Neural progenitor cell (in vitro differentiated cells): ENCODE results near the gene IFI27. TPM values are rescaled to one million over a fixed set of nuclear protein-coding genes. Genes with fewer than 3 reads are reported as not detected.

Source experiments
- DNase-seq: peaks from one replicate; pipeline ENCODE4 v3.0.0-alpha.2; 2016; ENCODE audit warnings: low spot score
- H2AFZ ChIP-seq: fragments of 200-600 bp; sonication (generic); replicated peaks from 2 replicates; pipeline ENCODE4 v1.6.1; 2016; ENCODE audit warnings: antibody characterized with exemption
- H3F3A ChIP-seq: fragments of 200-600 bp; sonication (generic); 2 replicates; pipeline ENCODE4 v1.6.1; 2016; ENCODE audit warnings: antibody characterized with exemption, low read depth
- H3K27ac ChIP-seq: fragments of 200-600 bp; sonication (generic); 2 replicates; pipeline ENCODE4 v1.5.1; 2016; ENCODE audit warnings: mild to moderate bottlenecking
- H3K27me3 ChIP-seq: fragments of 200-600 bp; sonication (generic); 2 replicates; pipeline ENCODE4 v1.6.1; 2016; ENCODE audit warnings: mild to moderate bottlenecking, moderate library complexity
- H3K36me3 ChIP-seq: fragments of 200-600 bp; sonication (generic); 2 replicates; pipeline ENCODE4 v1.5.1; 2016
- H3K4me1 ChIP-seq: fragments of 200-600 bp; sonication (generic); 2 replicates; pipeline ENCODE4 v1.6.1; 2016; ENCODE audit warnings: mixed run types
- H3K4me2 ChIP-seq: fragments of 200-600 bp; sonication (generic); 2 replicates; pipeline ENCODE4 v1.6.1; 2016
- H3K4me3 ChIP-seq: fragments of 200-600 bp; sonication (generic); 2 replicates; pipeline ENCODE4 v1.5.1; 2016
- H3K79me2 ChIP-seq: fragments of 200-600 bp; sonication (generic); 2 replicates; pipeline ENCODE4 v1.6.1; 2016; ENCODE audit warnings: low read depth
- H3K9ac ChIP-seq: fragments of 200-600 bp; sonication (generic); 2 replicates; pipeline ENCODE4 v1.6.1; 2016
- H3K9me3 ChIP-seq: fragments of 200-600 bp; sonication (generic); 2 replicates; pipeline ENCODE4 v1.5.1; 2016; ENCODE audit warnings: low read depth
- H4K20me1 ChIP-seq: fragments of 200-600 bp; sonication (generic); 2 replicates; pipeline ENCODE4 v1.6.1; 2016; ENCODE audit warnings: low read depth
- H3K27ac Mint-ChIP-seq: 3 replicates; pipeline ENCODE4 v1.8.0; 2021; ENCODE audit warnings: mixed read lengths
- H3K27me3 Mint-ChIP-seq: 2 replicates; pipeline ENCODE4 v1.8.0; 2022; ENCODE audit warnings: low read depth, mild to moderate bottlenecking, inconsistent platforms, moderate library complexity, mixed read lengths; ENCODE audit not compliant: insufficient read depth
- H3K36me3 Mint-ChIP-seq: 3 replicates; pipeline ENCODE4 v1.8.0; 2021; ENCODE audit warnings: mixed read lengths
- H3K4me1 Mint-ChIP-seq: 3 replicates; pipeline ENCODE4 v1.8.0; 2021; ENCODE audit warnings: mixed read lengths
- H3K4me3 Mint-ChIP-seq: 3 replicates; pipeline ENCODE4 v1.8.0; 2021; ENCODE audit warnings: mild to moderate bottlenecking, moderate library complexity, mixed read lengths
- H3K9me3 Mint-ChIP-seq: 3 replicates; pipeline ENCODE4 v1.8.0; 2020; ENCODE audit warnings: mixed read lengths
- CTCF ChIP-seq: fragments of 200-600 bp; sonication (generic); IDR thresholded peaks from 2 replicates; pipeline ENCODE4 v1.5.1; 2017; ENCODE audit warnings: antibody characterized with exemption, mild to moderate bottlenecking
- EZH2 ChIP-seq: fragments of 200-600 bp; sonication (generic); IDR thresholded peaks from 2 replicates; pipeline ENCODE4 v1.6.1; 2017; ENCODE audit warnings: antibody characterized with exemption, mild to moderate bottlenecking, moderate library complexity
- EZH2phosphoT487 ChIP-seq: fragments of 200-600 bp; sonication (generic); IDR thresholded peaks from 2 replicates; pipeline ENCODE4 v1.6.1; 2017; ENCODE audit warnings: antibody characterized with exemption
- total RNA-seq: library from RNA; depleted of rRNA; stranded (reverse); fragments of >200 nt; gene quantifications from 2 replicates; pipeline ENCODE4 v1.2.3, GENCODE V29; 2015; ENCODE audit warnings: low replicate concordance

The IFI27 gene
- total RNA-seq, 1 donor from 2014 or later: 0.69 TPM

DNA sequence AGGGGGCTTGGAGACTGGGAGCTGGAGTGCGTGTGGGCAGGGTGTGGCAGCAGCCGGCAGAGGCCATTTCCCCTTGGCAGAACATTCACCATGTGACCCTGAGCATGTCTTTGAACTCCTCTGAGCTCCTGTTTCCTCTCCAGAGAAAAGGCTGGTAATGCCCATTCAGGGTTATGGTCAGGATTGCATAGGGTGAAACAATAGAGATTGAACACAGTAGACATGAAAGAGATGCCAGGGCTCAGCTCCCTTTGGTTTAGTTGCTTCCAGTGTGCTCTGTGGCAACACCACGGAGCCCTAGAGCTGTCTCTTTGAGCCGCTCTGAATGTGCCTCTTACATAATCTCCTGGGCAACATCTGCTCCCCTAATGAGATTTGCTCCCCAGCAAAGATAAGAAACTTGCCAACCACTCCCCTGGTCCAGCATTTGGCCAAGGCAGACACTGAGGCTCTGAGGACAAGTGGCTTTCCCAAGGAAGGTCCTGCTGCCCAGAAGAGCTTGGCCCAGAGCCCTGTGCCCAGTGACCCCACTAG is 4.6 kb downstream of the IFI27 start:
- Mint-ChIP-seq H3K36me3 (no peaks in the 10 kb centered on the region), H3K27ac (peak overlapping the region; percentile 25), H3K4me1 (peaks cover 18% of the 10 kb centered on the region), H3K4me3 (no peak overlapping the region), H3K27me3 (peaks cover 2% of the 10 kb centered on the region), H3K9me3 (no peaks in the 10 kb centered on the region)
- H2AFZ ChIP-seq: no peak overlapping the region
- H3F3A ChIP-seq: no peaks in the 10 kb centered on the region
- no peak overlapping the region for H3K4me3 ChIP-seq
- H3K36me3 ChIP-seq: no peaks in the 10 kb centered on the region
- H3K9me3 ChIP-seq: no peaks in the 10 kb centered on the region
- no peaks in the 10 kb centered on the region for H3K79me2 ChIP-seq
- DNase-seq: no peak
- H3K27me3 ChIP-seq: no peaks in the 10 kb centered on the region
- H3K4me2 ChIP-seq: no peak overlapping the region
- TF ChIP-seq EZH2: no peak
- H3K27ac ChIP-seq: no peak overlapping the region
- peaks cover 7% of the 10 kb centered on the region for H3K4me1 ChIP-seq
- no peaks in the 10 kb centered on the region for H4K20me1 ChIP-seq
- no peak overlapping the region for H3K9ac ChIP-seq

DNA sequence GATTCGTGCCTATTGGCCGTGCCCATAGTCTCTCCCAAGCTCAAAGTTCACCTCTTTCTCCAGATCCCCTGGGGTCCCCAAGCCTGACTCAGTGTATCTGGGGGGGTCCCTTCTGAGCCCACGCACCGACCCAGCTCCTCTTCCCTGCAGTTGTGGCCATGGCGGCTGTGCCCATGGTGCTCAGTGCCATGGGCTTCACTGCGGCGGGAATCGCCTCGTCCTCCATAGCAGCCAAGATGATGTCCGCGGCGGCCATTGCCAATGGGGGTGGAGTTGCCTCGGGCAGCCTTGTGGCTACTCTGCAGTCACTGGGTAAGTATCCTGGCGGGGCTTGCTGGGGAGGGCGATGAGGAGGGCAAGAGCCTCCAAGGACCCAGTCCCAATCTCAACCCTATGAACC is 5.1 kb downstream of the IFI27 start:
- H3K9me3 ChIP-seq: no peaks in the 10 kb centered on the region
- no peak overlapping the region for H3K4me3 Mint-ChIP-seq
- H2AFZ ChIP-seq: no peak overlapping the region
- peaks cover 3% of the 10 kb centered on the region for H3K27me3 Mint-ChIP-seq
- no peak overlapping the region for H3K9ac ChIP-seq
- H3K27ac ChIP-seq: no peak overlapping the region
- H3K79me2 ChIP-seq: no peaks in the 10 kb centered on the region
- TF ChIP-seq EZH2phosphoT487: no peak
- no peak for TF ChIP-seq CTCF
- TF ChIP-seq EZH2: no peak
- peaks cover 2% of the 10 kb centered on the region for H3K9me3 Mint-ChIP-seq
- no peak overlapping the region for H3K4me2 ChIP-seq
- H3K36me3 Mint-ChIP-seq: no peaks in the 10 kb centered on the region
- H3K36me3 ChIP-seq: no peaks in the 10 kb centered on the region
- H3K4me3 ChIP-seq: no peak overlapping the region
- H4K20me1 ChIP-seq: no peaks in the 10 kb centered on the region
- H3K4me1 ChIP-seq: peaks cover 2% of the 10 kb centered on the region
- H3F3A ChIP-seq: no peaks in the 10 kb centered on the region
- no peak for DNase-seq
- H3K4me1 Mint-ChIP-seq: peaks cover 18% of the 10 kb centered on the region
- no peaks in the 10 kb centered on the region for H3K27me3 ChIP-seq
- peak overlapping the region; percentile 25 for H3K27ac Mint-ChIP-seq

DNA sequence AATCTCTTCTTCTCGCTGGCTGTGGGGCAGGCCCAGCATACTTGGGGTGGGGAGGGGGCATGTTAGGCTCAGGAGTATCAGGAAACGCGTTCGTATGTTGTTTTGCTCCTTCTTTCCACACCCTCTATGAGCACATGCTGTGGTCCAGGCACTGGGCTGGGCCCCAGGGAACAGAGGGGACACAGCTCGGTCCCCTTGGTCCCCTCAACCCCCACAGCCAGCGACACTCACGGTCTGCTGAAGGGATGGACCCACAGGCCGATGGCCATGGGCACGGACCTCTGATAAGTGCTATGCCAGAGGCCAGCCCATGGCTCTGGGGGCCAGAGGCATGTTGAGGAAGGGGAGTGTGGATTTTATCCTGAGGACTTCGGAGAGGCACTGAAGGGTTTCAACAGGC is 6.2 kb downstream of the IFI27 start:
- Mint-ChIP-seq H3K4me1 (peaks cover 18% of the 10 kb centered on the region), H3K4me3 (no peak overlapping the region), H3K27ac (no peak overlapping the region), H3K9me3 (peaks cover 6% of the 10 kb centered on the region), H3K27me3 (peaks cover 11% of the 10 kb centered on the region), H3K36me3 (no peaks in the 10 kb centered on the region)
- DNase-seq: no peak
- no peaks in the 10 kb centered on the region for H4K20me1 ChIP-seq
- H2AFZ ChIP-seq: no peak overlapping the region
- H3K4me2 ChIP-seq: no peak overlapping the region
- H3K4me3 ChIP-seq: no peak overlapping the region
- no peaks in the 10 kb centered on the region for H3F3A ChIP-seq
- H3K27ac ChIP-seq: no peak overlapping the region
- H3K9me3 ChIP-seq: no peaks in the 10 kb centered on the region
- H3K36me3 ChIP-seq: no peaks in the 10 kb centered on the region
- H3K79me2 ChIP-seq: no peaks in the 10 kb centered on the region
- no peak overlapping the region for H3K9ac ChIP-seq
- TF ChIP-seq EZH2phosphoT487 (no peak), CTCF (no peak), EZH2 (no peak)
- H3K27me3 ChIP-seq: no peaks in the 10 kb centered on the region
- H3K4me1 ChIP-seq: no peaks in the 10 kb centered on the region

DNA sequence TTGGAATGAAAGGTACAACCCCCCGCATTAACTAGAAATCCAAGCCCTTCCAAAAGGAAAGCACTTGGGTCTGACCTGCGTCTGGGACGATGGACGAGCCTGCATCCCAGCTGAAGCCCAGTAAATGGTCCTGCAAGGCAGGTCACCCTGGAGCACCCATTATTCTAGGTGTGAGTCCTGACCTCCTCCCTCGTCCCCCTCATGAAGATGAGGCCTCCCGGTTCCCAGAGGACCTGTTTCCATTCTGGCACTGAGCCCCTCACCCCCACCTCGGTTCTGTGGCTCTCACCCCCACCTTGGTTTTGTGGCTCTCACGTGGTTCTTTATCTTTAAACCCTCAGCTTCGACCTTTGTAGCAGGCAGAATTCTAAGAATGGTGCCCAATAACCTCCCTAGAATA is 7.3 kb downstream of the IFI27 start:
- Histone ChIP-seq H4K20me1 (no peaks in the 10 kb centered on the region), H3K36me3 (no peaks in the 10 kb centered on the region), H3F3A (no peaks in the 10 kb centered on the region), H3K27ac (no peak overlapping the region), H2AFZ (no peak overlapping the region), H3K4me2 (no peak overlapping the region), H3K27me3 (no peaks in the 10 kb centered on the region), H3K4me3 (no peak overlapping the region), H3K9me3 (no peaks in the 10 kb centered on the region), H3K79me2 (no peaks in the 10 kb centered on the region), H3K4me1 (no peaks in the 10 kb centered on the region), H3K9ac (no peak overlapping the region)
- Mint-ChIP-seq H3K4me1 (peaks cover 16% of the 10 kb centered on the region), H3K36me3 (no peaks in the 10 kb centered on the region), H3K9me3 (peaks cover 6% of the 10 kb centered on the region), H3K4me3 (no peak overlapping the region), H3K27ac (no peak overlapping the region), H3K27me3 (peaks cover 12% of the 10 kb centered on the region)
- TF ChIP-seq EZH2: no peak
- TF ChIP-seq CTCF: no peak
- TF ChIP-seq EZH2phosphoT487: no peak
- DNase-seq: no peak
